NCI-H128 (cell line): ENCODE results near the gene CDIPT.
"Not testable (repeated sequence)": the region's sequence is repeated elsewhere in the genome, so short reads cannot be mapped to it uniquely, and the experiment has no call there.

Experiments
- DNase-seq: peaks from one replicate; lab custom pipeline; 2025; ENCODE audit not compliant: unreplicated experiment; lab: John Stamatoyannopoulos, UW

CDIPT gene, protein sequence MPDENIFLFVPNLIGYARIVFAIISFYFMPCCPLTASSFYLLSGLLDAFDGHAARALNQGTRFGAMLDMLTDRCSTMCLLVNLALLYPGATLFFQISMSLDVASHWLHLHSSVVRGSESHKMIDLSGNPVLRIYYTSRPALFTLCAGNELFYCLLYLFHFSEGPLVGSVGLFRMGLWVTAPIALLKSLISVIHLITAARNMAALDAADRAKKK

DNA sequence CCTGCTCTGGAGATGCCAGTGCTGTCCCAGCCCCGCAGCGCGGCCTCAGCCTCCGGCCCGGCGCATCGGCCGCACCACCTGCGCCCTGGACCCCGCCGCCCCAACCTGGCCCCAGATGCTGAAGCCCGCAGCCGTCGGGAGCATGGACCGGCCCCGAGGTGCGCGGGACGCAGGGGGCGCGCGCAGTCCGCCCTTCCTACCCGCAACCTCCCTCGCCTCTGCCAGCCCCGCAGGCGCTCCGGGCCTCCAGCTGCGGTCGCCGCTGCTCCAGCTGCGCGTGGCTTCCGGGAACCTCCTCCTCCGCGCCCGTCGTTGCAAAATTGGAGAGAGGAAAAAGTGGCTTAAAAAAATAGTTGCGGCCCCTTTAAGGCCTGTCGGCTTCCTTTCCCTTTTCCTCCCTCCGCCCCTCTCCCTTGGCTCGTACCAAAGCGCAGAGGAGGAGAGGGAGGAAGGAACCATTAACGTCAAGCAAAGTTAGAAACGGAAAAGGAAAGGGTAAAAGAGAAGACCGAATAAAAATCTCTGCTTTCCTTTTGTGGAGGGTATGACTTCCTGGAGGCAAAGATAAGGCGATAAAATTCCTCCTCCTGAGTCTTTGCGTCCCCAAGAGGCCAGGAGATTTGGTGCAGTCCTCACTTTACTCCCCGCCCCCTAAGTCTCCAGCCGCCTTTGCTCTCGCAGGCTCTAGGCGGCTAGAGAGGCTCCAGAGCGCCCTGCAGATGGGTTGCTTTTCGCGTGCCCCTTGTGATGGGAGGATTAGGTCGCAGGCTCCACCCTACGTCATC lies at the start of gene CDIPT:
Gene CDIPT (minus strand): TSS at position 343 of the 785 bp plus-strand sequence. CDS start 369 bp downstream, outside the sequence.
- DNase-seq = peak; percentile 94

DNA sequence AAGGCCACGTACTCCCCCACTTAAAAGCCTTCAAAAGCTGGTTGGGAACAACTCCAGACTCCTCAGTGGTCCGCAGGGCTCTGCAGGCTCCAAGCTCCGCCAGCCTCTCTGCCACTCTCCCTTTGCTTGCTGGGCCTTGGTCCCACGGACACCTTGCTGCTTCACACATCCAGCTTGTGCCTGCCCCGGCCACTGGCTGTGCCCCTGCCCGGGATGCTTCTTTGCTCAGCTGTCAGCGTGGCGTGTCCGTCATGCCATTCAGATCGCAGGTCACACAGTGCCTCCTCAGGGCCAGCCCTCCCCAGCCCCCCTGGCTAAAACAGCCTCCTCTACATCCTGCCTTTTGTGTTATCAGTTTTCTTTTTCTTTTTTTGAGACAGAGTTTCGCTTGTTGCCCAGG lies 49.1 kb upstream of the CDIPT start:
- no peak for DNase-seq

DNA sequence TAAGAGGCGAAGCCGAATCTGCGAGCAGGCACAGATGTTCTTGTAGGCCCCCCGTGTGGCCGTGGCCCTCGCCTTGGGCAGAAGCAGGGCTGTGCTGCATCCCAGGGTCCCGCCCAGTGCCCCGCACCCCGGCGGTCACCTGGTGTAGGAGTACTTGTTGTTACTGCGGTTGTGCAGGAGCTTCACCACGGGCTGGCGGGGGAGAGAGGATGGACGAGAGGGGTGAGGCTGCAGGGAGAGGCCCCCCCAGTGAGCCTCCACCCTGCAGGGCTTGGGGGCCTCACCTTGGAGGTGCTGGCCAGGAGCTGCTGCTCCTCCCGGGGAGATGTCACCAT lies 48.6 kb upstream of the CDIPT start:
- no peak for DNase-seq

DNA sequence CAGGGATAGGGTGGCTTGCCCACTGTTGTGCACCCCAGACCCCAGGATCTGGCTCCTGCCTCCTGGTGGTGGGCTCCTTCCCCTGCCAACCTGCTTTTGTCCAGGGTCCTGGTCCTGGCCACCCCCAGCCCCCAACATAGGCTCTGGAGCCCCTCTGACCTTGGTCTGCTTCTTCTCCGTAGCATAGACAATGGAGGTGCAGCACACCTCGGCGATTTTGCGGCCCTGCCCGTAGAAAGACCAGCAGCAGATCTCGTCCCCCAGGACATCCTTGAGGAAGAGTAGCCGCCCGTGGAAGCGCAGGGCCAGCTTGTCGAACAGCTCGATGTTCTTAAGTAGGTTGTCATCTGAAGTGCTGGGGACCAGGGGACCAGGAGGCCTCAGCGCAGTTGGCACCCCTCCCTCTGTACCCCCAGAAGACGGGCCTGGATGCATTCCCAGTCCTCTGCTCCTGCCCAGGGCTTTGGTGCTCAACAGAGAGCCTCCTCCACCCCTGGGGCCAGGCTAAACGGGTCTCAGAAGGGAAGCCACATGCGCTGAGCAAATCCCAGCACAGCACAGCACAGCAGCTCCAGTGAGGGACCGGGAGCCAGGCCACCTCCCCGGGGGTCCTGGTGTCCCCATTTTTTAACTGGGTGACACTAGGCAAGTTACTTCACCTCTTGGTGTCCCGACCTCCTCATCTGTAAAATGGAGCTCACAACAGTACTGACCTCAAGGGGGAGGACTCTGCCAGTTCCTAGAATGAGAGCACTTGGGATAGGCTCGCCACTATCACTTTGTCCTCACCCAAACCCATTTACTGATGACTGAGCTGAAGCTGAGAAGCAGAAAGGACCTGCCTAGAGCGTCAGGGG lies 48.0 kb upstream of the CDIPT start:
- no peak for DNase-seq

DNA sequence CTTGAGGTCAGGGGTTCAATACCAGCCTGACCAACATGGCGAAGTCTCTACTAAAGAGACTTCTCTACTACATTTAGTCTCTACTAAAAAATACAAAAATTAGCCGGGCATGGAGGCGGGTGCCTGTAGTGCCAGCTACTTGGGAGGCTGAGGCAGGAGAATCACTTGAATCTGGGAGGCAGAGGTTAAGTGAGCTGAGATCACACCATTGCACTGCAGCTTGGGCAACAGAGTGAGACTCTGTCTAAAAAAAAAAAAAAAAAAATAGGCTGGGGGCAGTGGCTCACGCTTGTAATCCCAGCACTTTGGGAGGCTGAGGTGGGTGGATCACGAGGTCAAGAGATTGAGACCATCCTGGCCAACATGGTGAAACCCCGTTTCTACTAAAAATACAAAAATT lies 46.8 kb upstream of the CDIPT start:
- not testable (repeated sequence) for DNase-seq

DNA sequence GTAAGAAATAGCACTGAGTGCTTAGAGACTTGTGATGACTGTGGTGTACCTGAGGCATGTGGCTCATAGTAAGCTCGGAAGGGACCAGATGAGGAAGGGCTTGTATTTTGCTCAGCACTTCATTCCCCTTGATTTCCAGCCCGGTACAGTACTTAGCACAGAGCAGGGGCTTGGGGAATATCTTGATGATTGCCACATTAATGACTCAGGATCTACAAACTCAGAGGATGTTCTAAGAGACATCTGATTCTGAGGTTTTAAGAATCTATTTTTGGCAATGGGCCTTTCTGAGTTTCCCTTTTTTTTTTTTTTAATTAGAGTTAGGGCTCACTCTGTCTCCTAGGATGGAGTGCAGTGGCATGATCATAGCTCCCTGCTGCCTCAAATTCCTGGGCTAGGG lies 46.4 kb upstream of the CDIPT start:
- no peak for DNase-seq

DNA sequence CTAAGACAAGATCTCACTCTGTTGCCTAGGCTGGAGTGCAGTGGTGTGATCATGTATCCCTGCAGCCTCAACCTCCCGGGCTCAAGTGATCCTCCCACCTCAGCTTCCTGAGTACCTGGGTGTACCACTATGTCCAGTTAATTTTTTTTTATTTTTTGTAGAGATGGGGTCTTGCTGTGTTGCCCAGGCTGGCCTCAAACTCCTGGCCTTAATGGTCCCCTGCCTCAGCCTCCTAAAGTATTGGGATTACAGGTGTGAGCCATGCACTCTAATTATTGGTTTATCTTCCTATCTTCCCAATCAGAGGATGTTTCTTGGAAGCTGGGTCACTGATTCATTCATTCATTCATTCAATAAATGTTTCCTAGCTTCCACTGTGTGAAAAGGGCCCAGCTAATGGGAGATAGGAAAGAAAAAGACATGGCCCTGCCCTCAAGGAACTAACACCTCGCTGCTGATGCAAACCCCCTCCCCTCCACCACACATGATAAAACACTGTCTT lies 45.7 kb upstream of the CDIPT start:
- DNase-seq = no peak

DNA sequence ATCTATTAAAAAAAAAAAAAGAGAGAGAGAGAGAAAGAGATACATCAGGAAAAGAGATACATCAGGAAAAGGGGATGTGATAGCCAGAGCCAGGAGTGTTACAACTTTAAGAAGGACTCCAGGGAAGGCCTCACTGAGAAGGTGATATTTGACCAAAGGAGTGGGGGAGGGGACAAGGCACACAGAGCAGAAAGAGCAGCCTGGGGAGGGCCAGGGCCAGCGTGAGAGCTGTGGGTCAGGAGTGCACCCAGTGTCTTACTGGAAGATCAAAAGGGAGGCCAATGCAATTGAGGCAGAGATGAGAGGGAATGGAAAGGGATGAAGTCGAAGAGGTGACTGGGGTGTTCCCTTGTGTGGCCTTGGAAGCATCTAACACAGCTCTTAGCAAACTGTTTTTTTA lies 44.9 kb upstream of the CDIPT start:
- no peak for DNase-seq

DNA sequence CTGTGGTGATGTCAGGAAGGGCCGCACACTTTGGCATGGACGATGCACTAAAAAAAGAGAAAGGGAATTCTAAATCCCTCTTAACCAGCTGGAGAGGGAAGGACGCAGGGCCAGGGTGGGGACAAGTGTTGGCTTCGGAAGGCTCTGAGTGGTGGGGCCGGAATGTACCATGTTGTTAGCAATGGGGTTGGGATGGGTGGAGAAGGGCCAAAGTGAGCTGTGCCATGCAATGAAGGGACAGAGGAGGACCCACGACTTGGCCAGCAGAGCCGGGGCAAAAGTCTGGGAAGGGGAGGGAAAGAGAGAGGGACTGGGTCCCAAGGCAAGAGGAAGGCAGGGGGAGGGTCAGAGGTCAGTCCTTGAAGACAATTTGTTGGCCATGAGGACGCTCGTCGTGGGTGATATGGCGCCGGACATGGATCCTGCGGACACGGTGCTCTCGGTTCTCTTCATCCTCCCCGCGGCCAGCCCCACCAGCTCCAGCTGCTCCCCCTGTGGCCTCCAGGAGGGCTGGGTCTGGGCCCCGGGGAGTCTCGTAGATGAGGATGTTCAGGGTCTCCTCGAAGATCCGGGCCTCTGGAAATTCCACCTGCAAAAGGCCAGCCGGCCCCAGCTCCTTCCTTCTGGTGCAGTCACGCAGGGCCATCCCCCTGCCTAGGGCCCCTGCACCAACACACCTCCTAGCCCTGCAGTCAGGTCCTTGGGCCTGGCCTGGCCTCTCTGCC lies 43.7 kb upstream of the CDIPT start:
- DNase-seq = no peak

DNA sequence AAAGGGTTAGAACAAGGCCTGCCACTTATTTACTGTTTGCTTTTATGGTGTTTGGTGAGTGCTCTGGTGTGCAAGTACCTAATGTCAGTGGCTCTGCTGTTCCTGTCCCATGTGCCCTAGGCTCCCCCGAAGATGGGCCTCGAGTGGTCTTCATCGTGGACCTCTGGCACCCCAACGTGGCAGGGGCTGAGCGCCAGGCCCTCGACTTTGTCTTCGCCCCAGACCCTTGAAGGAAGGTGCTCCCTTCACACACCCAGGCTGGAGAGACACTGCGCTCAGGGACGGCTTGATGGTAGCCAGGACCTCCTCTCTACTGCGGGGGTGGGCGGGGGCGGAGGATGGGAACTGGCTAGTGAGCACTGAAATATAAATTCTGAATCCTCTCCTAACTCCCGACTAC lies 42.6 kb upstream of the CDIPT start:
- no peak for DNase-seq

DNA sequence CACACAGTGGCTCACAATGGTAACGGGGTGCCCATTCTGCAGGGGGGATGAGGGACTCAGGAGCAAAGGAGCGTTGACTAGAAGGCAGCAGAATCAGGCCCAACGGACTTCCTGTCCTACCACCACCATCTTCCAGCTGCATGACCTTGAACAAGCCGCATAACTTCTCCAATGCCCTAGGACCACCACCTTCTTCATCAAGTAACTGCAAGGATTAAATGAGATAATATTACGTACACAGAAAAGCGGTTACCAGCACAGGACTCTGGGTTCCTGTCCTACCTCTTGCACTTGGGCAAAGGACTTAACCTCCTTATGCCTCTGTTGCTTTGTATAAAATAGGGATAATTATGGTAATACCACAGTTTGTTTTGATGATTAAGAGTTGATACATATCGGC lies 41.9 kb upstream of the CDIPT start:
- no peak for DNase-seq

DNA sequence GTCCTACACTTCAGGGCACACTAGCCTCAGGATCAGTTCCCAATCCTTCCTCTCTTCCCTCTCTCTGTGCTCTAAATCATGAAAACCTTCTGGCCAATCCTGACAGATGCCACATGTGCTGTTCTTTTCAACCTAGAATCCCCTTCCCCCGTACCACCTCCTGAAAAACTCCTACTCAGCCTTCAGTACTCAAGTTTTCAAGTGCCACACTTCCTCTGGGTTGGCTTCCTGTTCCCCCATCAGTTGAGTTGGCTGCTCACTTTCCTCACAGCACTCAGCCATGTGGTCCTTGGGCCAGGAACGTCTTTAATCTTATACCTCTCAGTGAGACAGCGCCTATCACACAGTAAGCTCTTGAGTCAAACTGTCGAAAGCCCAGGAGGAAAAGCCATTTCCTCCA lies 40.6 kb upstream of the CDIPT start:
- DNase-seq = no peak

DNA sequence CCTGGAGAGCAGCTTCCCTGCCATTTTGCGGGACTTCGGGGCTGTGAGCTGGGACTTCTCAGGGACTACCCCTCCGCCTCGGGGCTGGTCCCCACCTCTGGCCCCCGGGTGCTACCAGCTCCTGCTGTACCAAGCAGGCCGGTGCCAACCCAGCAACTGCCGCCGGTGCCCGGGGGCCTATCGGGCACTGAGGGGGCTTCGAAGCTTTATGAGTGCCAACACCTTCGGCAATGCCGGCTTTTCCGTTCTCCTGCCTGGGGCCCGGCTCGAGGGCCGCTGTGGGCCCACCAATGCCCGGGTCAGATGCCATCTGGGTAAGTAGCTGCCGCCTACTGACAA lies 38.5 kb upstream of the CDIPT start:
- no peak for DNase-seq

DNA sequence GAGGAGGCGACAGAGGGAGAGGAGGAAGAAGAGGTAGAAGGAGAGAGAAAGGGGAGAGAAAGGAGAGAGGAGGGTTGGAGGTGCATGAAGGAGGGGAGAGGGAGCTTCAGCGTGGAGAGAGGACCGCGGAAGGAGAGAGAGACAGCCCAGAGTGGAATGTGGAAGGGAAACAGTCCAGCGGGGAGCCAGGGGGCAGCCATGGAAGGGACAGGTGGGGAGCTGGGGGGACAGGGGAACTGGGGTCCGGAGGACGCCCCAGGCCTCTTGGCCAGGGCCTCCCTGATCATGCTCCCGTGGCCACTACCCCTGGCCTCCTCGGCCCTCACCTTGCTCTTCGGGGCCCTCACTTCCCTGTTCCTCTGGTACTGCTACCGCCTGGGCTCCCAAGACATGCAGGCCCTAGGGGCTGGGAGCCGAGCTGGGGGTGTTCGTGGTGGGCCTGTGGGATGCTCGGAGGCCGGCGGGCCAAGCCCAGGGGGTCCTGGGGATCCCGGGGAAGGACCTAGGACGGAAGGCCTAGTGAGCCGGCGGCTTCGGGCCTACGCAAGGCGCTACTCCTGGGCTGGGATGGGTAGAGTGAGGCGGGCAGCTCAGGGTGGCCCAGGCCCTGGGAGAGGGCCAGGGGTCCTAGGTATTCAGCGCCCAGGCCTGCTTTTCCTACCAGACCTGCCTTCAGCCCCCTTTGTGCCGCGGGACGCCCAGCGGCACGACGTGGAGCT lies 38.0 kb upstream of the CDIPT start:
- no peak for DNase-seq

DNA sequence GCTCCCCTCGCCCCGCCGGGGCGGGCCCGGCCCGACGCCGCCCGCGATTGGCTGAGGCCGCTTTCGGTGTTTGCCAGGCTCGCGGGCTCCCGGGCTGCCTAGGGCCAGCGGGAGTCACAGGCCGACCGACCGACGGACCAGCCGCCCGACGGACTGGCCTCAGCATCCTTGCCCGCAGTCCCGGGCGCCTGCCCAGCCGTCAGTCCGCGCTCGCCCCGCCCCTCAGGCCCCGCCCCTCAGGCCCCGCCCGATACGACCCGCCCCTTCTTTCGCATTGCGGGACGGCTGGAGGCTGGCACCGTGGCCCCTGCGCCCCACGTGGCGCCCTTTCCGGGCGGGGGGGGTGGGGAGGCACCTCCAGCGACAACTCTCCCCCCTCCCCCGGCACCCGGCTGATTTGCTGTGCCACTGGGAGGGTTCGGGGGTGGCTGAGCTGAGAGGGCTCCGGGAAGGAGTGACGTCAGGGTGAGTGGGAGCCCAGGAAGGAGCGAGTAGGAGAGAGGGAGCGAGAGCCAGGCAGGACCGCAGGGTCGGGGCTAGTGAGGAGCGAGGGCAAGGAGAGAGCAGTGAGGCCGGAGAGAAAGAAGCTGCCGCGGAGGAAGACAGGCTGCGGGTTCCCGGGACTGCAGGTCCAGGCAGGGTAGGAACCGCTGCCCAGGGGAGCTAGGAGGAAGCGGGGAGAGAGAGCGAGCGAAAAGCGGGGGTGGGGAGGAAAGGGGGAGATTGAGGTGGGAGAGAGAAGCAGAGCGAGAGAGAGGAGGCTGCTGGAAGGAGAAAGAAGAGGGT lies 37.3 kb upstream of the CDIPT start, which contains the start of gene ASPHD1:
Gene ASPHD1 (plus strand): TSS at position 387 of the 786 bp plus-strand sequence. CDS start 484 bp downstream, outside the sequence.
- no peak for DNase-seq

DNA sequence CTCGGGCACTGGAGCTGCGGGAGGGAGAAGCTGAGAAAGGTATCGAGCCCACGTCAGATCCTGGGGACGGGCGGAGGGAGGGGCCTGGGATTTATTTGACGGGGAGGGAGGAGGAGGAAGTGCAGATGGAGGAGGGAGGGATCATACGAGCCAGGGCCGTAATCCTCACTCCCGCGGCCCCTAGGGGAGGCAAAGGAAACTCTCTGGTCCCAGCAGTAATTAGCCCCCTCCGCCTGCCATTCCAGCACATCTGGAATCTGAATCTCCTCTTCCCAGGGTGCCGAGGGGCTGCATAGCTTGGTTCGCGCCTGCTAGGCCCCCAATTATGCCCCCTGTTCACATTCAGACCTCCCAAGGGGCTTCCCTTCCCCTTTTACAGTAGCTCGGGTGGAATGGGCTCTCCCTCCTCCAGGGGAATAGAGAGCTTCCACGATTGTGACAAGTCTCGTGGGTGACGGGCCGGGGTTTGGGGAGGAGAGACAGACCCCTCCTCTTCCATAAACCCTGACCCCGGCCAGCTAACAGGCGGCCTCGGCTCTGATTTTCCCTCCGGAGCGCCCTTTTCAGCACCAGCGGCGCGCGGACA lies 36.6 kb upstream of the CDIPT start, which contains the start of gene SEZ6L2:
Gene SEZ6L2 (minus strand): TSS at position 35 of the 586 bp plus-strand sequence. CDS start 531 bp downstream, outside the sequence.
- DNase-seq = peak; percentile 51

DNA sequence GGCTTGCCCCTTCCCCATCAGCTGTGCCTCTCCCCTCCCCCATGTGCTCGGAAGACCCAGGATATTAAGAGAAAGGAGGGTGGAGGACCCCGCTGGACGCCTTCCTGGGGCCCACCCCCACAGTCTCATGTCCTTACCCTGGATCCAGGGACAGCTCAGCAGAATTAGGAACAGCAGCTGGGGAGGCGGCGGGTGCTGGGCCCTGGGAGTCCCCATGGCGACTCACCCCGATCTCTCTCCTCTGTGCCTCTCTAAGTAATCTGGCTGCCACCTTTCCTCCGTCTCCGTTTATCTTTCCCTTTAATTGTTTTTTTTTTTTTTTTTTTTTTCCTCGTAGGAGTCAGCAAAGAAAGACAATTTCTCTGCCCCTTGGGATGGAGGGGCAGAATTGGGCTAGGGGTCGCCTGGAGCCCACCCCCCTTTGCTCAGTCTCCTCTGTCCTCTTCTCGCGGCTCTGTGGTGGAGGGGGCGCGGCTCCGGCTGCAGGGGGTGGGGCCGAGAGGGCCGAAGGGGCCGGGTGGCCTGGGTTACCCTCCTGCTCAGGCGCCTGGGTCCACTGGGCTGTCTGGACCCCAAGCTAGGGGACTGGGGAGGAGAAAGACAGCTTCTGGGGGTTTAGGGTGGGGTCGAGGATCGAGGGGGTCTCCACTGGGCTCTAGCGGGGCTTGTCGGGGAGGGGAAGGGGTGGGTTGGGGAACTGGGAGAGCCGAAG lies 35.9 kb upstream of the CDIPT start:
- DNase-seq = no peak

DNA sequence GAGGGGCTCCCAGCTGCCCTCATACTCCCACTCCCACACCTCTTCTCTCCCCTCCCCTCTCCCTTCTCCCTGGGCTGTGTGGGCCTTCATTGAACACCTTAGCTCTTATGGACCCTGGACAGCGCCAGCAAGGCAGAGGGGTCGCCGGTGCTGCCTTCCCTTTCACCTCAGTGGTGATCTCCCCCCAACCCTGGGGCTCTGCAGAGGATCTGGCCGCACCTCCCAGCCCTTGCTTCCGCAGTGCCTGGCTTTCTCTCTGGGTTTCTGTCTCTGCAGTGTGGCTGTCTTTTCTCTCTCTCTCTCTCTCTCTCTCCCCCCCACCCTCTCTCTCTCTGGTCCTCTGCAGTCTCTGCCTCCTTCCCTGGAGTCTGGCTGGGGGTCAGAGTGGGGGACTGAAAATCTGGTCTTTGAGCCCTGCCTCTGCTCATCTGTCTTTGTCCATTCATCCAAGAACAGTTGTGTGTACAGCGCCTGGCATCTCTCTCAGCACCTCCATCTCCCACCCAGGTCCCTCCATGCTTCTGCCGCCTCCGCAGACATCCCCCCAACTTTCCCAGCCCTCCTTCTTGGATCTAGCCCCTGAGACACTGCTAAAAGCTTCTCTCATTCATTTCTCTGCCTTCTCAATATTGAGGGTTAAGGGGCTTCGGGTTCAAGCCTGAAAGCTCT lies 35.2 kb upstream of the CDIPT start:
- DNase-seq = no peak
